Stimulated activated CD4-positive, alpha-beta T cell treated with anti-CD3 and anti-CD28 coated beads, TNF-alpha, amount 100 ng/mL, for 4 hours (primary cell): ENCODE data around the gene BAG5.

Experiments
- DNase-seq, 3 experiments: peaks; one replicate each; pipeline ENCODE4 v3.0.0-alpha.2; 2020; ENCODE audit warnings: low read depth in 3 of 3

The BAG5 gene

DNA sequence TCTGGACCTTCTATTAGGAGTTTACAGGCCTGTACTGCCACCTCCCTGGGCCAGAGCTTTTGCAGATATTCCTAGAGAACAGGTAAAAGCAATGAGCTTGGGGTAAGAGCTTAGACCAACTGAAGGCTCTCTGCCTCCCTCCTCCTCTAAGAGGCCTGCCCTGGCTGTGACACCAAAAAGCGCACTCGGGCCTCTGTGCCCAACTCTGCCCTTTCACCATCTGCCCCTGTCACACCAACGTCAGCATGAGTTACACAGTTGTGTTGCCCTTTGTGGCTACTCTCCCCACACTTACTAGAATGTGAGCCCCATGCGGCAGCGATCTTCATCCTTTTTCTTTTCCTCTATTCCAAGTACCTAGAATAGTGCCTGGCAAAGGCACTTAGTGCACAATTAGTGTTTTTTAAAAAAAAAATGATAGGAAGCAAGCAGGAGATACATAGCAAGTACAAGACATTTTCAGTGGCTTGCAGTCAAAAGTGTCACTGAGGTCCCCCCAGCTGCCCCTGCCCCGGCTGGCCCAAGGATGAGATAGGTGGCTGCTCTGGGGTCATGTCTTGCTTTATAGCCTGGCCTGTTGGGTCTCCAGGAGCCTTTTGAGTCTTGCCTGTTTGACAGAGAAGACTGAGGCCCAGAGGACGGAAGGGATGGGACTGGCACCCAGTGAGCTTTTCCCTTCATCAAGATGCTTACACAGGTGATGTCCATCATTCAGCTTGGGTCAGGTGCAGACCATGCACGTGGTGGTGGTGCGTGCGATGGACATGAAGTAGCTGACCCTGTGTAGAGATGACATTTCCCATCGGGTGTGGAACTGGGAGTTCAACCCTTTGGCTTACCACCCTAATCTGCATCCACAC is 52.4 kb downstream of the BAG5 start:
- no peak for DNase-seq

DNA sequence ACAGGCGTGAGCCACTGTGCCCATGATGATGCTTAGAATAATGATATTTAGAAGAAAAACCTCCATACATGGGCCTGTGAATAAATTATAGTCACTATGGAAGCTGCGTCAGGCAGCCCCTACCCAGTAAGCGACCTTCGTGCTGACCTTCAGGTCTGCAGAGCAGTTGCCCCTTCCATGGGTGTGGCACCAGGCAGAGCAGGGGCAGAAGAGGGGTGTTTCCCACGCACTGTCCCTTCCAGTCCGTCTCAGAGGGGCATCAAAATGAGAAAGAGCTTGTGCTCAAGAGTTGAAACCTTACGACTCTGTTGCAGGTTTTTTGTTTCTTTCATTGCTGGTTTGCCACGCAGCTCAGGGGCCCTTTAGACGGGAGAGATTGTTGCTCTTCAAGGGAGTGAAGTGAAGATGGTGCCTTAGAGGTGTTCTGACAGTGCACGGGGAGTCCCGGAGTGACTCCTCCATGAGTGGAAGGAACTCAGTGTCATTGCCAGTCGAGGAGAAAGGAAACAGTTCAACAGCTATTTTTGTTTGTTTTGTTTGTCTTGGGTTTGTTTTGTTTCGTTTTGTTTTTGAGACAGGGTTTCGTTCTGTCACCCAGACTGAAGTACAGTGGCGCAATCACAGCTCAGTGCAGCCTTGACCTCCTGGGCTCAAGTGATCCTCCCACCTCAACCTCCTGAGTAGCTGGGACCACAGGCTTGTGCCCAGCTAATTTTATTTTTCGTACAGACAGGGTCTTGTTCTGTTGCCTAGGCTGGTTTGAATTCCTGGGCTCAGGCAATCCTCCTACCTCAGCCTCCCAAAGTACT is 53.7 kb downstream of the BAG5 start:
- DNase-seq: no peak

DNA sequence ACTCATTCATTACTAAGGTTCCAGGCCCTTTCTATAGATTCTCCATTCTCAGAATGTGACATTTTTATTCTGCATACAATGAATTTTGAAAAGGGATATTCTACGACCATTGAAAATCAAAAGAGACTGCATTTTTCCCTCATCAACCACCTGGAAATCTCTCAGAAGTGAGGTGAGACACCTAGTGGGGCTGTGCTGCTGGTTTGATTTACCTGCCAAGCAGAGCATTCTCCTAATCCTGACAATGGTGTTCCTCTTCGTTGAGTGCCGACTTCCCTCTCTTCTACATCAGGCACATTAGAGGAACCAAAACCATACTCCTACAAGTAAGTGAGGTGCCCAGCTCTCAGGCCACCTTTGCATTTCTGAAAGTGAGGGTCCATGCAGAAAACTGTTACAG is 54.7 kb downstream of the BAG5 start:
- DNase-seq: no peak
